ENCODE results near the gene NDC80. TPM values are rescaled to one million over a fixed set of nuclear protein-coding genes. Genes with fewer than 3 reads are reported as not detected.
A peak's percentile ranks its signal among the peaks of the same experiment; 100 is the strongest.

NDC80 gene
- total RNA-seq, 1 experiment from 2014 or later, result 36.0 TPM

GRCh38 chr18:2545155-2545554, 26.2 kb upstream of the NDC80 start:
- in situ Hi-C loops (cut with HindIII; ENCODE audit: low pct_unique_long_range_greater_than_20kb, low sequenced_read_pairs) (no loop called here), intact Hi-C loops (cut with micrococcal nuclease; ENCODE audit: unreplicated experiment) (loop anchor here (5.0 to 10.0 kb wide), 5 partner anchors 310 to 1698 kb away; no protein-coding TSS in a partner anchor)
- ChIA-PET CTCF (interaction anchor here (0.5 kb wide), 1 partner anchor 18 kb away, joined by 3 read pairs; no protein-coding TSS in a partner anchor), POLR2A (no interaction called here)
- no peak overlapping the region for H3K4me3 ChIP-seq (ENCODE audit: low read depth in 2 of 2, low read length in 2 of 2)
- H3K27me3 ChIP-seq (ENCODE audit: control insufficient read depth, insufficient read depth, low read length), result no peaks in the 10 kb centered on the region
- BruUV-seq (replicated peaks), result no TSS peak
- ATAC-seq, result no peak
- no peak overlapping the region for H3K27ac ChIP-seq (ENCODE audit: low read length)
- H3K4me1 ChIP-seq (ENCODE audit: control insufficient read depth, insufficient read depth, low read length), result no peaks in the 10 kb centered on the region
- H3K9me3 ChIP-seq (ENCODE audit: control insufficient read depth, insufficient read depth, low read depth, low read length), result no peaks in the 10 kb centered on the region
- TF ChIP-seq CTCF (IDR thresholded peaks at IDR 0.05) (no peak), POLR2AphosphoS5 (IDR thresholded peaks at IDR 0.05; ENCODE audit: low read depth, low read length) (no peak), SIN3A (IDR thresholded peaks at IDR 0.05; ENCODE audit: borderline replicate concordance, insufficient read depth, low read depth, low read length) (no peak), TCF7L2 (IDR thresholded peaks at IDR 0.05; ENCODE audit: low read depth, low read length) (no peak)
- TF ChIP-seq, protein P1, sequence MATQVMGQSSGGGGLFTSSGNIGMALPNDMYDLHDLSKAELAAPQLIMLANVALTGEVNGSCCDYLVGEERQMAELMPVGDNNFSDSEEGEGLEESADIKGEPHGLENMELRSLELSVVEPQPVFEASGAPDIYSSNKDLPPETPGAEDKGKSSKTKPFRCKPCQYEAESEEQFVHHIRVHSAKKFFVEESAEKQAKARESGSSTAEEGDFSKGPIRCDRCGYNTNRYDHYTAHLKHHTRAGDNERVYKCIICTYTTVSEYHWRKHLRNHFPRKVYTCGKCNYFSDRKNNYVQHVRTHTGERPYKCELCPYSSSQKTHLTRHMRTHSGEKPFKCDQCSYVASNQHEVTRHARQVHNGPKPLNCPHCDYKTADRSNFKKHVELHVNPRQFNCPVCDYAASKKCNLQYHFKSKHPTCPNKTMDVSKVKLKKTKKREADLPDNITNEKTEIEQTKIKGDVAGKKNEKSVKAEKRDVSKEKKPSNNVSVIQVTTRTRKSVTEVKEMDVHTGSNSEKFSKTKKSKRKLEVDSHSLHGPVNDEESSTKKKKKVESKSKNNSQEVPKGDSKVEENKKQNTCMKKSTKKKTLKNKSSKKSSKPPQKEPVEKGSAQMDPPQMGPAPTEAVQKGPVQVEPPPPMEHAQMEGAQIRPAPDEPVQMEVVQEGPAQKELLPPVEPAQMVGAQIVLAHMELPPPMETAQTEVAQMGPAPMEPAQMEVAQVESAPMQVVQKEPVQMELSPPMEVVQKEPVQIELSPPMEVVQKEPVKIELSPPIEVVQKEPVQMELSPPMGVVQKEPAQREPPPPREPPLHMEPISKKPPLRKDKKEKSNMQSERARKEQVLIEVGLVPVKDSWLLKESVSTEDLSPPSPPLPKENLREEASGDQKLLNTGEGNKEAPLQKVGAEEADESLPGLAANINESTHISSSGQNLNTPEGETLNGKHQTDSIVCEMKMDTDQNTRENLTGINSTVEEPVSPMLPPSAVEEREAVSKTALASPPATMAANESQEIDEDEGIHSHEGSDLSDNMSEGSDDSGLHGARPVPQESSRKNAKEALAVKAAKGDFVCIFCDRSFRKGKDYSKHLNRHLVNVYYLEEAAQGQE (IDR thresholded peaks at IDR 0.05; ENCODE audit: insufficient read depth in 1 of 2, low read depth in 2 of 2, low read length in 1 of 2), result no peak
- DNase-seq (ENCODE audit: low read depth, low spot score), result no peak
- no peaks in the 10 kb centered on the region; the same call in 1 of the 2 replicates for H3K36me3 ChIP-seq (ENCODE audit: control insufficient read depth, insufficient read depth, low read length)

GRCh38 chr18:2547477-2548087, 23.8 kb upstream of the NDC80 start:
- Histone ChIP-seq H3K9me3 (ENCODE audit: control insufficient read depth, insufficient read depth, low read depth, low read length) (no peaks in the 10 kb centered on the region), H3K36me3 (ENCODE audit: control insufficient read depth, insufficient read depth, low read length) (no peaks in the 10 kb centered on the region; the same call in 1 of the 2 replicates), H3K27me3 (ENCODE audit: control insufficient read depth, insufficient read depth, low read length) (no peaks in the 10 kb centered on the region), H3K4me1 (ENCODE audit: control insufficient read depth, insufficient read depth, low read length) (no peaks in the 10 kb centered on the region), H3K27ac (ENCODE audit: low read length) (no peak overlapping the region), H3K4me3 (ENCODE audit: low read depth in 2 of 2, low read length in 2 of 2) (no peak overlapping the region)
- ATAC-seq (no peak), DNase-seq (ENCODE audit: low read depth, low spot score) (peak; percentile 13)
- CTCF ChIA-PET, result interaction anchor here (0.6 to 0.9 kb wide), 2 partner anchors 23 to 251 kb away, joined by 3 to 6 read pairs; no protein-coding TSS in a partner anchor
- no TSS peak for BruUV-seq (replicated peaks)
- intact Hi-C loops (cut with micrococcal nuclease; ENCODE audit: unreplicated experiment) (loop anchor here (2.0 to 10.0 kb wide), 6 partner anchors 313 to 1700 kb away; no protein-coding TSS in a partner anchor), in situ Hi-C loops (cut with HindIII; ENCODE audit: low pct_unique_long_range_greater_than_20kb, low sequenced_read_pairs) (no loop called here)
- TF ChIP-seq TCF7L2 (IDR thresholded peaks at IDR 0.05; ENCODE audit: low read depth, low read length) (no peak), POLR2AphosphoS5 (IDR thresholded peaks at IDR 0.05; ENCODE audit: low read depth, low read length) (no peak), CTCF (IDR thresholded peaks at IDR 0.05) (peak; percentile 65; the same call in 1 of the 2 replicates)
- POLR2A ChIA-PET, result no interaction called here

Measured in Panc1 (cell line).